H1 (cell line): ENCODE measurements around the gene RAB22A. TPM values are rescaled to one million over a fixed set of nuclear protein-coding genes. Genes with fewer than 3 reads are reported as not detected.

Experiments
- CTCF ChIA-PET: fragments of 300-600 bp; sonication (Branson Sonifier 250); formaldehyde crosslinking; loops from one replicate; lab custom pipeline; 2021; ENCODE audit not compliant: partially characterized antibody; lab: Charles Lee
- POLR2A ChIA-PET: fragments of 300-600 bp; sonication (Branson Sonifier 250); formaldehyde crosslinking; loops from one replicate; lab custom pipeline; 2021; ENCODE audit warnings: inconsistent platforms; ENCODE audit not compliant: partially characterized antibody; lab: Charles Lee
- DNase-seq, 2 experiments: peaks; one replicate each; pipeline versions ENCODE4 v3.0.0 to v3.0.0-alpha.2; 2010 to 2022; ENCODE audit warnings: low spot score in 2 of 2, low read depth in 1 of 2, mixed read lengths in 1 of 2
- FAIRE-seq: peaks from 2 replicates; lab custom pipeline; 2011; peaks lifted over from hg19 to GRCh38; lab: Jason Lieb, UNC
- H2AFZ ChIP-seq: 2 replicates; pipeline ENCODE4 v1.8.1; 2012; ENCODE audit warnings: low read length, inconsistent platforms
- H2AK5ac ChIP-seq: 2 replicates; pipeline ENCODE4 v1.6.1; 2013; ENCODE audit warnings: low read depth, low read length
- H2BK120ac ChIP-seq: replicated peaks from 2 replicates; pipeline ENCODE3; 2013; ENCODE audit warnings: low read depth, low read length, inconsistent platforms
- H2BK12ac ChIP-seq: 2 replicates; pipeline ENCODE4 v1.6.1; 2013; ENCODE audit warnings: low read depth, low read length
- H2BK15ac ChIP-seq: 2 replicates; pipeline ENCODE4 v1.6.1; 2013; ENCODE audit warnings: low read length
- H2BK20ac ChIP-seq: 2 replicates; pipeline ENCODE4 v1.6.1; 2013; ENCODE audit warnings: low read length
- H2BK5ac ChIP-seq: 2 replicates; pipeline ENCODE4 v1.6.1; 2013; ENCODE audit warnings: low read depth, low read length
- H3K14ac ChIP-seq: 2 replicates; pipeline ENCODE4 v1.6.1; 2013; ENCODE audit warnings: inconsistent platforms; ENCODE audit not compliant: insufficient read length
- H3K18ac ChIP-seq: 2 replicates; pipeline ENCODE4 v1.6.1; 2013; ENCODE audit warnings: low read length; ENCODE audit errors: extremely low read depth
- H3K23ac ChIP-seq: 2 replicates; pipeline ENCODE4 v1.6.1; 2013; ENCODE audit warnings: inconsistent platforms; ENCODE audit not compliant: insufficient read length
- H3K23me2 ChIP-seq: 2 replicates; pipeline ENCODE4 v1.6.1; 2013; ENCODE audit warnings: low read depth, low read length
- H3K27ac ChIP-seq: 2 replicates; pipeline ENCODE4 v1.6.1; 2011; ENCODE audit warnings: low read depth, low read length, inconsistent platforms
- H3K27me3 ChIP-seq, 4 experiments: replicated peaks in 1 of 4; 1 replicate in 1 of 4; 2 replicates in 3 of 4; pipeline versions ENCODE4 v1.6.1 to v1.8.1; 2011 to 2013; ENCODE audit warnings: low read length in 3 of 4, mild to moderate bottlenecking in 3 of 4, inconsistent platforms in 2 of 4, mixed read lengths in 2 of 4, moderate library complexity in 1 of 4; ENCODE audit not compliant: control insufficient read depth in 3 of 4, insufficient read depth in 3 of 4; ENCODE audit errors: extremely low read depth in 1 of 4
- H3K36me3 ChIP-seq, 4 experiments: 2 replicates each; pipeline versions ENCODE4 v1.6.1 to v1.8.1; 2011 to 2013; ENCODE audit warnings: mild to moderate bottlenecking in 4 of 4, low read length in 3 of 4, moderate library complexity in 2 of 4, control low read depth in 1 of 4, inconsistent platforms in 1 of 4; ENCODE audit not compliant: insufficient read depth in 4 of 4, control insufficient read depth in 2 of 4
- H3K4ac ChIP-seq: replicated peaks from 2 replicates; pipeline ENCODE3; 2013; ENCODE audit warnings: low read length, low read depth, mixed read lengths, inconsistent platforms; ENCODE audit not compliant: insufficient read length
- H3K4me1 ChIP-seq, 4 experiments: replicated peaks in 1 of 4; 1 replicate in 1 of 4; 2 replicates in 3 of 4; pipeline versions ENCODE4 v1.6.1 to v1.8.1; 2011 to 2013; ENCODE audit warnings: low read length in 3 of 4, inconsistent platforms in 2 of 4, mixed read lengths in 1 of 4; ENCODE audit not compliant: insufficient read depth in 4 of 4, control insufficient read depth in 3 of 4
- H3K4me2 ChIP-seq, 2 experiments: 2 replicates each; pipeline versions ENCODE4 v1.6.1 to v1.8.1; 2011 to 2013; ENCODE audit warnings: low read depth in 2 of 2, low read length in 2 of 2, control low read depth in 1 of 2, inconsistent platforms in 1 of 2, mild to moderate bottlenecking in 1 of 2; ENCODE audit not compliant: insufficient read depth in 1 of 2
- H3K4me3 ChIP-seq, 4 experiments: fragments of 200-600, 300-600 bp in 1 of 4; sonication (generic), shearing (Covaris generic), sonication (Bioruptor Twin) in 1 of 4; 2 replicates each; pipeline versions ENCODE4 v1.5.1 to v1.8.1; 2011 to 2016; ENCODE audit warnings: low read length in 4 of 4, low read depth in 3 of 4, control low read depth in 2 of 4, inconsistent platforms in 2 of 4, mild to moderate bottlenecking in 2 of 4, mixed read lengths in 1 of 4, moderate library complexity in 1 of 4; ENCODE audit not compliant: insufficient read depth in 2 of 4; ENCODE audit errors: extremely low read depth in 1 of 4
- H3K56ac ChIP-seq: replicated peaks from 2 replicates; pipeline ENCODE3; 2013; ENCODE audit warnings: low read depth, mild to moderate bottlenecking, mixed read lengths, low read length, inconsistent platforms; ENCODE audit not compliant: insufficient read length
- H3K79me1 ChIP-seq: 2 replicates; pipeline ENCODE4 v1.6.1; 2013; ENCODE audit warnings: low read depth, low read length, control low read depth
- H3K79me2 ChIP-seq, 2 experiments: 2 replicates each; pipeline versions ENCODE4 v1.6.1 to v1.8.1; 2012 to 2013; ENCODE audit warnings: low read length in 2 of 2, mild to moderate bottlenecking in 2 of 2, inconsistent platforms in 1 of 2; ENCODE audit not compliant: insufficient read depth in 2 of 2, control insufficient read depth in 1 of 2
- H3K9ac ChIP-seq, 4 experiments: replicated peaks in 1 of 4; 1 replicate in 1 of 4; 2 replicates in 3 of 4; pipeline versions ENCODE4 v1.6.1 to v1.8.1; 2011 to 2013; ENCODE audit warnings: low read depth in 3 of 4, low read length in 3 of 4, control low read depth in 2 of 4, mild to moderate bottlenecking in 2 of 4, moderate library complexity in 2 of 4, inconsistent platforms in 1 of 4; ENCODE audit errors: extremely low read depth in 1 of 4
- H3K9me3 ChIP-seq, 2 experiments: 2 replicates each; pipeline versions ENCODE4 v1.6.1 to v1.8.1; 2012 to 2013; ENCODE audit warnings: mild to moderate bottlenecking in 2 of 2, moderate library complexity in 2 of 2, control low read depth in 1 of 2, inconsistent platforms in 1 of 2, low read depth in 1 of 2, low read length in 1 of 2, mixed read lengths in 1 of 2; ENCODE audit not compliant: insufficient read depth in 2 of 2
- H4K20me1 ChIP-seq, 2 experiments: replicated peaks in 1 of 2; 2 replicates each; pipeline versions ENCODE3 to v1.8.1; 2011 to 2013; ENCODE audit warnings: inconsistent platforms in 2 of 2, low read length in 2 of 2, mild to moderate bottlenecking in 1 of 2; ENCODE audit not compliant: insufficient read depth in 2 of 2, control insufficient read depth in 1 of 2
- H4K5ac ChIP-seq: 2 replicates; pipeline ENCODE4 v1.6.1; 2013; ENCODE audit warnings: low read length, low read depth, mixed read lengths, inconsistent platforms; ENCODE audit not compliant: insufficient read length
- H4K8ac ChIP-seq: 2 replicates; pipeline ENCODE4 v1.8.0; 2013; ENCODE audit warnings: mild to moderate bottlenecking, moderate library complexity, low read length, inconsistent platforms; ENCODE audit not compliant: insufficient read depth; ENCODE audit errors: extremely low read depth
- H4K91ac ChIP-seq: replicated peaks from 2 replicates; pipeline ENCODE3; 2013; ENCODE audit warnings: low read length, mixed read lengths, inconsistent platforms; ENCODE audit not compliant: insufficient read length
- BACH1 ChIP-seq: IDR thresholded peaks from 2 replicates; pipeline ENCODE4 v1.6.1; 2012; ENCODE audit warnings: low read length, improper control_type of control experiment
- CTCF ChIP-seq, 3 experiments: IDR thresholded peaks; 1 replicate in 2 of 3; 2 replicates in 1 of 3; pipeline versions ENCODE4 v1.5.1 to v1.6.1; 2011; ENCODE audit warnings: low read length in 3 of 3, mild to moderate bottlenecking in 3 of 3, inconsistent platforms in 2 of 3, low read depth in 1 of 3, moderate library complexity in 1 of 3; ENCODE audit not compliant: insufficient read depth in 1 of 3; ENCODE audit errors: control extremely low read depth in 1 of 3
- RAD21 ChIP-seq, 2 experiments: IDR thresholded peaks in 1 of 2; conservative IDR thresholded peaks in 1 of 2; 2 replicates each; pipeline ENCODE4 v1.6.1; 2011; ENCODE audit warnings: low read depth in 2 of 2, low read length in 2 of 2, improper control_type of control experiment in 1 of 2, inconsistent platforms in 1 of 2, mild to moderate bottlenecking in 1 of 2, moderate library complexity in 1 of 2
- WGBS, 2 experiments: shearing (Covaris generic) in 1 of 2; methylation state at CpG; one replicate each; pipeline versions ENCODE4 v1.1.6 to v1.1.7; 2013 to 2015; ENCODE audit warnings: low lambda C conversion rate in 2 of 2, mixed read lengths in 2 of 2, inconsistent platforms in 1 of 2, low coverage in 1 of 2, missing lambda C conversion rate in 1 of 2; ENCODE audit not compliant: insufficient replicate concordance in 2 of 2, insufficient coverage in 1 of 2, insufficient read length in 1 of 2; ENCODE audit errors: extremely low coverage in 1 of 2, missing lambda C conversion rate in 1 of 2; 5-methylcytosine and 5-hydroxymethylcytosine counted together
- polyA plus RNA-seq, 7 experiments: library from polyadenylated mRNA; depleted of rRNA in 3 of 7; stranded (reverse) in 5 of 7; unstranded in 2 of 7; fragments of >200 nt in 5 of 7; fragments of 200-250 nt in 2 of 7; gene quantifications; 1 replicate in 5 of 7; 2 replicates in 1 of 7; 4 replicates in 1 of 7; pipeline versions ENCODE4 v1.2.1 to v1.2.3, GENCODE V29; 2011 to 2013; ENCODE audit warnings: missing spikeins in 2 of 7, mixed read lengths in 2 of 7
- total RNA-seq: library from RNA; stranded (reverse); fragmentation: NEBNext Ultra II Directional; extraction: Animal tissue kit (Norgen Biotek cat#: 25700); gene quantifications from 2 replicates; pipeline ENCODE4 v1.2.1, GENCODE V29; 2021

The RAB22A gene
- total and polyA plus RNA-seq, 2 of the 8 experiments (the other 6 are each of a cell fraction or from before 2014, with no cell fraction given), result 3.1 to 6.6 TPM

- FAIRE-seq, result no peak
- Histone ChIP-seq H2BK120ac (no peak overlapping the region), H3K79me2 (no peaks in the 10 kb centered on the region), H3K36me3 (peaks cover 2 to 13% (median 6%) of the 10 kb centered on the region in 4 experiments; a peak in 6 of 8 replicates), H3K9ac (no peak overlapping the region), H3K4me3 (no peak overlapping the region), H3K9me3 (no peaks in the 10 kb centered on the region), H3K4ac (no peak overlapping the region), H3K18ac (no peak overlapping the region), H2AFZ (no peak overlapping the region), H3K4me1 (no peaks in the 10 kb centered on the region), H4K20me1 (no peaks in the 10 kb centered on the region), H4K91ac (no peak overlapping the region), H4K5ac (no peak overlapping the region), H2BK12ac (no peak overlapping the region), H4K8ac (no peak overlapping the region), H3K23me2 (no peaks in the 10 kb centered on the region), H2BK15ac (no peak overlapping the region), H3K23ac (no peak overlapping the region), H3K27ac (no peak overlapping the region), H3K79me1 (no peaks in the 10 kb centered on the region), H2AK5ac (no peak overlapping the region), H3K27me3 (no peaks in the 10 kb centered on the region; a peak in 1 of 7 replicates), H2BK5ac (no peak overlapping the region), H3K56ac (no peak overlapping the region), H3K4me2 (no peak overlapping the region), H2BK20ac (no peak overlapping the region), H3K14ac (no peak overlapping the region)
- no peak for DNase-seq
- ChIA-PET CTCF (interaction anchor here (0.6 to 1.9 kb wide), 9 partner anchors 9 to 346 kb away, joined by 3 to 16 read pairs (median 4); no protein-coding TSS in a partner anchor), POLR2A (no interaction called here)
- WGBS, 2 experiments, result 76% methylated on average over 8 of the region's 8 CpGs; no CpG with 5 or more reads in 1 of the 2 experiments
- TF ChIP-seq RAD21 (IDR thresholded peaks at IDR 0.05 in 1 of 2, conservative IDR thresholded peaks at IDR 0.05 in 1 of 2; ENCODE audit: low read depth in 2 of 2, low read length in 2 of 2) (peak; percentile 59 to 64), BACH1 (no peak), CTCF (IDR thresholded peaks at IDR 0.05; ENCODE audit: control extremely low read depth in 1 of 3, insufficient read depth in 1 of 3, low read depth in 1 of 3, low read length in 3 of 3) (peak; percentile 39 to 43 (median 41))
Observed at GRCh38 chr20:58359441-58359840, 49.9 kb downstream of the RAB22A start.
